Astrocyte (in vitro differentiated cells and primary cell): Measurements from ENCODE around the gene CPE.

ENCODE experiments used
- EZH2 ChIP-seq: IDR thresholded peaks from 2 replicates; pipeline ENCODE4 v1.6.1; 2012; ENCODE audit warnings: mild to moderate bottlenecking, low read length, inconsistent platforms; ENCODE audit not compliant: insufficient read depth
- TF ChIP-seq, protein P1 (sequence below): IDR thresholded peaks from 2 replicates; pipeline ENCODE4 v1.5.1; 2011; ENCODE audit warnings: low read depth, mild to moderate bottlenecking, inconsistent platforms, low read length, moderate library complexity; ENCODE audit not compliant: insufficient read depth

GRCh38 chr4:165404696-165405095 lies 25.9 kb downstream of the CPE start:
- no peak for TF ChIP-seq EZH2
- TF ChIP-seq, protein P1, sequence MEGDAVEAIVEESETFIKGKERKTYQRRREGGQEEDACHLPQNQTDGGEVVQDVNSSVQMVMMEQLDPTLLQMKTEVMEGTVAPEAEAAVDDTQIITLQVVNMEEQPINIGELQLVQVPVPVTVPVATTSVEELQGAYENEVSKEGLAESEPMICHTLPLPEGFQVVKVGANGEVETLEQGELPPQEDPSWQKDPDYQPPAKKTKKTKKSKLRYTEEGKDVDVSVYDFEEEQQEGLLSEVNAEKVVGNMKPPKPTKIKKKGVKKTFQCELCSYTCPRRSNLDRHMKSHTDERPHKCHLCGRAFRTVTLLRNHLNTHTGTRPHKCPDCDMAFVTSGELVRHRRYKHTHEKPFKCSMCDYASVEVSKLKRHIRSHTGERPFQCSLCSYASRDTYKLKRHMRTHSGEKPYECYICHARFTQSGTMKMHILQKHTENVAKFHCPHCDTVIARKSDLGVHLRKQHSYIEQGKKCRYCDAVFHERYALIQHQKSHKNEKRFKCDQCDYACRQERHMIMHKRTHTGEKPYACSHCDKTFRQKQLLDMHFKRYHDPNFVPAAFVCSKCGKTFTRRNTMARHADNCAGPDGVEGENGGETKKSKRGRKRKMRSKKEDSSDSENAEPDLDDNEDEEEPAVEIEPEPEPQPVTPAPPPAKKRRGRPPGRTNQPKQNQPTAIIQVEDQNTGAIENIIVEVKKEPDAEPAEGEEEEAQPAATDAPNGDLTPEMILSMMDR = no peak
